GM19023 (cell line): ENCODE measurements around the gene MELTF.

Experiments
- ATAC-seq: cut with Tn5 transposase; IDR thresholded peaks from one replicate; pipeline ENCODE4 v1.9.1; 2021; ENCODE audit warnings: mild to moderate bottlenecking, moderate library complexity; ENCODE audit not compliant: unreplicated experiment

Gene MELTF

GRCh38 chr3:197027151-197027895, 2.3 kb downstream of the MELTF start:
- no peak for ATAC-seq

GRCh38 chr3:197026481-197026866, 3.1 kb downstream of the MELTF start:
- ATAC-seq: no peak

DNA sequence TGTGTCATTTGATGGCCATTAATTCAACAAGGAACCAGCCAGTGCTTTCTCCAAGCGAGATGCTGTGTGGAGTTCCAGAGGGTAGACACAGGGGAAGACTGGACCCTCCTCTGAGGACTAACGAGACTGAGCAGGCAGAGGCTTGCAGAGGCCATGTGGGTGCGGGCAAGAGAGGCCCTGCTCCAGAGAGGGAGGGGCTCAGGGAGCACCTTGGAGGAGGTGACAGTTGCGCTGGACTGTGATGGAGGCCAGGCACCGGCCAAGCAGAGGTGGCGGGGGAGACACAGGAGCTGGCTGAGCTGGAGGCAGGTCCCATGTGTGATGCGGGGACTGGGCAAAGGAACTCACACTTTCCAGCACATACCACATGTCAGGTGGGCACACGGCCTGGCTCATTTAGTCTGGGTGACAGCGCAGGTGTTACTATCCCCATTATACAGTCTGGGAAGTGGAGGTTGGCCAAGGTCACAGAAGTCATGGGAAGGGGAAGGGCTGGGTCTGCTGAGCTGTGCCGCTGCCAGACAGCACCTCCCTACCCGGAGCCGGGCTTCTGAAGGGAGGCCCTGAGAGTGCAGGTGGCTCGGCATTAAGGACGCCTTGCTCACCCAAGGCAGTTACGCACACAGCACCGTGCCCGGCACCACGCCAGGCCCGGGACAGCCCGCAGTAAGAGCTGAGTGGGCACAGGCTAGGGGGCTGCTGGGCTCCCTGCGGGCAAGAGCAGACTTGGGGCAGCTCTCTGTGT, 3.7 kb downstream of the MELTF start:
- ATAC-seq: no peak

DNA sequence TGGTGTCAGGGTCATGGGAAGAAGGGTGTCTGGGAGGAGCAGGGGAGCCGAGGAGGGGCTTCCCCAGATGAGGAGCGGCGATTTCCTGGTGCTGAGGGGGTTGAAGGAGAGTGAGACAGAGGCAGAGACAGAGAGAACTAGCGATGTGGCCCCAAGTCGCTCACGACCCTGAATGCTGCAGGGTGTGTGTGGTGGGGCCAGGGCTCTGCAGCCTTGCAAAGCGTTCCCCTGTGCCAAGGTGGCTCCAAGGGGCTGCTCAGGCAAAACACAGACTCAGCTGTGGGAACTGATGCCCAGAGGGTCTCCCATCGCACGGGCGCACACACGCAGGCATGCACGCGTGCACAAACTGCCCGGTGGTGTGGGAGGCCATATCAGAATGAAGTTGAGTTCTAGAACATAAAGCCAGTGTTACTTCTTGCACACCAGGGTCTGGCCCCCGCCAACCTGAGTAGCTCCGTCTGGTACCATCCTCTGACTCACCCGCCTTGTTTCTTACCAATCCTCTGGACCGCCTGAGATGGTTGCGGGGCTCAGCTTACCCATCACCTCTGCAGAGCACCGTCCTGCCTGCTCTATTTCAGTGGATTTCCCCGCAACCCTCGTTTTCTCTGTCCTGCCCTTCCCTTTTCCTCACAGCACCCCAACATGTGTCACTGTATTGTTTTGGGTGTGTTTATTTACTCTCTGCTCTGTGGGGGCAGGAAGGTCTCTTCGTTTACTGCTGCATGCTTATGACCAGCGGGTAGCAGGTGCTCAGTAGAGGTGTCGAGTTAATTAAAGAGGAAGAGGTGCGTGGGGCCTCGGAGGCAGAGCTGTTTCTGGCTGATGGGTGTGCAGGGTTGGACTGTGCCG, 4.5 kb downstream of the MELTF start:
- ATAC-seq: no peak

DNA sequence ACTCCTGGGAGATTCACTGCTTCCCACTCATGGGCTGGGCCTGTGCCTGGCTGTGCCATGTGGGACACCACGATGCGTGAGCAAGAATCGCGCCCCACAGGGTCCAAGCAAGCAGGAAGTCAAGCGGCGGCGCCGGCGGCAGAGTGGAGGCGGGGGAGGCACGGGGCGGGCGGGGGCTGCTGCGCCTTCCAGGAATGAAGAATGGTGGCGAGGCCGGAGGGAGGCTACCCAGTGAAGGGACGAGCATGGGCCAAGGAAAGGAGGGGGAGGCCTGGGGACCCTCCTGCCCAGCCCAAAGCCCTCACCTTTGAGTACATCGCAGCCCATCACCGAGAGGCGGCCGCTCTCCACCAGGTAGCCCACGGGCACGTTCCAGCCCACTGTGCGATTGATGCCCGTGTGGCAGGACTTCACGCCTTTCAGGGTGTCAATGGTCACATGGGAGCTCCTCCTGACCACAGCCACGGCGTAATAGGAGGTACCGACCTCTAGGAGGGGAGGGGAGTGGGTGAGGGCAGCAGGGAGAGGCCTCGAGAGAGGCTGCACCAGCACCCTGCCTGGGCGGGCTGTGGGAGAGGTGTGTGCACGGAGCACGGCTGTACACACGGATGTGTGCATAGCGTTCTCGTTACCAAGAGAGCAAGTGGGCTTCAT, 5.5 kb downstream of the MELTF start:
- ATAC-seq: no peak

- no peak for ATAC-seq
Observed at GRCh38 chr3:197023241-197023997, 6.2 kb downstream of the MELTF start.

GRCh38 chr3:197022405-197023231, 7.0 kb downstream of the MELTF start:
- no peak for ATAC-seq

DNA sequence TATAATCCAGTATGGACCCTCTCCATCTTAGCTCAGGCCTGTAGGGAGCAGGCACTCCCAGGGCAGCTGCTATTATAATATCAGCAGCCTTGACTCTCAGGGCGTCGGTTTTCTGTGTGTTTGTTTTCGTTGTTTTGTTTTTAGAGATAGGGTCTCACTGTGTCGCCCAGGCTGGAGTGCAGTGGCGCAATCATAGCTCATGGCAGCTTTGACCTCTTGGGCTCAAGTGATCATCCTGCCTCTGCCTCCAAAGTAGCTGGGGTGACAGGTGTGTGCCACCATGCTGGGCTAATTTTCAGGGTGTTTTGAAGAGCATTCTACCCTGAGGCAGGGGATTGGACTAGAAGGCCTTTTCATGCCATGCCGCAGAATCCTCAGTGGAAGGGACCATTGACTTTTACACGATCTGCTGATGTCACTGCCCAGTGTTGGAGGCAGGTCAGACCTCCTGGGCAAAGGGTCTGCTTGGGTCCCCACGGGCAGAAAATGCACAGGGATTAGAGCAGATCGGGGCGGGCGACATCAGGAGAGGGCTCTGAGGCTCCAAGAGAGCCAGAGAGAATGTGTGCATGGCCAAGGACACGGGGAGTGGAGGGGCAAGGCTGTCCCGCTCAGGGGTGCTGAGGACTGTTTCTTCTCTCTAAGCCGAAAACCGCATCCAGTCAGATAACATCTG, 7.8 kb downstream of the MELTF start:
- no peak for ATAC-seq

DNA sequence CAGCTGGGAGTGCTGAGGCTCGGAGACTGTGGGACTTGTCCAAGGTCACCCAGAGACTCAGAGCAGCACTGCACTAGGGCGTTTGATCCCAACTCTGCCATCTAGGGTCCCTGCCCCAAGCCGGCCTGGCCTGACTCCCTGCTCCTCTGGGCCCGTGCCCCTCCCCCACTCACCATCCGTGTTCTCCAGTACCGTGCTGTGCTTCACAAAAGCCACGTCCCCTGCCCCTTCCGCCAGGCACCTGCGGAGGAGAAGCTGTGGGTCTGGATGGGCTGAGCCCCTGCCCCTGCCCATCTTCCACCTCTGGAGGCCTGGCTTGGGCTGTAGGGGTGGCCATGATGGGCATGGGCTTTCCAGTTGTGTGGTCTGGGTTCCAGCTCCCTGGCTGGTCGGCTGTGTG, 8.4 kb downstream of the MELTF start:
- ATAC-seq: no peak

DNA sequence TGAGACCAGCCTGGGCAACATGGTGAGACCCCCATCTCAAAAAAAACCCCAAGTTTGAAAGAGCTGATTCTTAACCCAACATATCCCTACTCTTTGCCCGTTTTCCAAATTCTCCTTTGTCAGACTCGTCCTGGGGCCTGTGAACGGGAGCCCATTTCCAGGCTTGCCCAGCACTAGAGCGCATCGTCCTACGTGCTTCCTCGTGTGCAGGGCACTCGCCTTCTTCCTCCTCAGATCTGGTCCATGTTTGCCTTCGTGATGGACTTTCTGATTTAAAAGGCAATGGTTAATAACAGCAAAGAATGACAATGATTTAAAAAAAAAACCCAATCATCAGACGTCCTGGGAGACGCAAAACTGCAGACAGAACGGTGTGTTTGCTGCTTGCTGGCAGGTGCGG, 10.1 kb downstream of the MELTF start:
- ATAC-seq: no peak

DNA sequence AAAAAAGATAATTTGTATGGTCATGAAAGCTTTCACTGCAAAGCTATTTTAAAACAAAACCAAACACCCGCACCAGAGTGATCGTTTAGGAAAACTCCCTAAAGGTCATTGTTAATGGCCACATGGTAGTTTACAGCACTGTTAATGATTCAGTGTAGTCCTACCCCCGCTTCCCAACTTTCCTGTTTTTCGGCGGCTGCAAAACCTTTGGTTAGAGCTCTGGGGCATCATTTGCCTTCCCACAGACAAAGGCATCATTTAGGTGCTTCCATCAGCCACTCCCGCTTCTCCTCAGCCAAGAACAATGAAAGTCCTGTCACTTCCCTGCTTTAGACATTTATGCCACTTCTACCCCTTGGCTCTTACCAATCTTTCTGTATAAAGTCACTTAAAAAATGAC, 10.6 kb downstream of the MELTF start:
- no peak for ATAC-seq

DNA sequence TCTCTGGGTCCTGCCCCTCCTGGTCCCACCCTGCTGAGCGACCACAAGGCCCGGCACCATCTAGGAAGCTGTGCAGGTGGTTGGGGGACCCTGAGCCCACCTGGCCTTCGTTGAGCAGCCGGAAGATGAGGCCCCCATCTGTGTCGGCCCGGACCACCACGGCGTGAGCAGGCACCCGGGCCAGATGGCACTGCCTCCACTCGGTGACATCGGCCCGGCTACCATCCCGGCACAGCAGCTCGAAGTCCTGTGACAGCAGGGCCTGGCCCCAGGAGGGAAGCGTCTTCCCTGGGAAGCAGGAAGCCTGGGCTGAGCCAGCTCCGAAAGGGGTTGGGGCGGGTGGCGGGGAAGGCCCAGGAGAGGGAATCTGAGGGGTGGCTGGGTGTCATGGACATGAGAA, 12.6 kb downstream of the MELTF start:
- no peak for ATAC-seq

DNA sequence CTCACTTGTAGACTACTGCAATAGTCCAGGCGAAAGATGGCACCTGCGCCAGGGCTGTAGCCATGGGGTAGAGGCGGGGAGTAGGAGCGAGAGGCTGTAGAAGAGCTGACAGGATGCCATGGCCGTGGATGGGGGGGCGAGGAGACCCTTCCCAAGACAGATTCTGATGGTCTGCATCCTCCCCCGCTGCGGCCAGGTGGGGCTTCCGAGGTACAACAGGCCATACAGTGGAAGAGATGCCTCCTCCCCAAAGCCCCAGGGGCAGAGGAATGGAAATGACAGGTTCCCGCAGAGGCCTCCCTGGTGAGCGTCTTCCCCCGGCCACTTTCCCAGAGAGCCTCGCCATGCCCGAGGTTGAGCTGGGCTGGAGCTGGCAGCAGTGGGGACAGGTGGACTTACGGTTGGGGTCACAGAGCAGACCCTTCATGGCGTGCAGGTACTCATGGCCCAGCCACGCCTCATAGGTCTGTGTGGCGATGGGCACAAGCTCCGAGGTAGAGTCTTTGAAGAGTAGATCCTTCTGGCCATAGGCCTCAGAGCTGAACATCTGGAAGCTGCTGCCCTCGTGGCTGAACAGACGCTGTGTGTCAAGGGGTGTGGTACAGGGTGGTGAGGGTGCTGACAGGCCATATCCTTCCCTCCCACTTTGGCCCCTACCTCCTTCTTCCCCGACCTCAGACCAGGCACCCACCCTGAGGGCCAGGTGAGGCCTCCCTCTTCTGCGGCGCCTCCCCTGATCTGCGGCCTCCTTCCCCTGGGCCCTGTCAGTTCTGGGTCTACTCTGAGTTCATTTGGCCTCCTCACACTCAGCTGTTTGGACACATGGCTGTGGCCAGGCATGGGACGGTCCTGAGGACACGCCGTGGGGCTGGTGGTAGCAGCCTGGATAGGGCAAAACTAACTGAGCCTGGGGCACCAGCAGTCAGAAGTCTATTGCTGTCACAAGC, 13.6 kb downstream of the MELTF start:
- no peak for ATAC-seq

DNA sequence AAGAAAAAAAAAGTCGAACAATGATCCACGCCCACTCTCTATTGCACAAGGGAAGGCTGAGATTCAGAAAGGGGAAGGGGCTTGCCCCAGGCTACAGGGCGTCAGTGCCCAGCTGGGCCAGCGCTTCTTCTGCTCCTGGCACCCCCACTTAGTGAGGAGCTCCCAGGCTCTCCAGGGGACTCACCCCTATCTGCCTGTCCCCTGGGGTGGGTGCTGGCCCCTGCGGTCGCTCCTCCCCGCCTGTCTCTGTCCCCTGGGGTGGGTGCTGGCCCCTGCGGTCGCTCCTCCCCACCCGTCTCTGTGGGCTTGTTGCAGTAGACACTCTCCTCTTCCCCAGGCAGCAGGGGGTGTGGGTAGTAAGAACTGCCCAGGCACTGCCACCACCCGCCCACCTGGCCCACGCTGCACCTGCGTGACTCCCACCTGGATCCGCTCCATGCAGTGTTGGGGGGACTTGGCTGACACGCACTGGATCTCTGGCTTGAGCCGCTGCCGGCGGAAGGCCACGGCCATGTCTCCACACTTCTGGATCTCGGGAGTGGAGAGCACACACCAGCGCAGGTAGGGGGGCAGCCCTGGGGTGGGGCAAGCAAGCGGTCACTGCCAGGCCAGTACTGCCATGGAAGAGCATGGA, 14.6 kb downstream of the MELTF start:
- no peak for ATAC-seq

DNA sequence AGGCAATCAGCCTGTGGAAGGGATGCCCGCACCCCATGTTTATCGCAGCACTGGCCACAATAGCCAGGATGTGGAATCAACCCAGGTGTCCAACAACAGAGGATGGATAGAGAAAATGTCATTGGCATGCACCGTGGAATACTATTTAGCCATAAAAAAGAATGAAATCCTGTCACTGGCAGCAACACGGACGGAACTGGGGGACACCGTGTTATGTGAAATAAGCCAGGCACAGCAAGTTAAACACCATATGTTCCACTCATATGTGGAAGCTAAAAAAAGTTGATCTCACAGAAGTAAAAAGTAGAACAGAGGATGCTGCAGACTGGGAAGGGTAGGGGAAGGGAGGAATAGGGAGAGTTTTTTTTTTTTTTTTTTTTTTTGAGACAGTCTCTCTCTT, 15.6 kb downstream of the MELTF start:
- ATAC-seq: no peak

GRCh38 chr3:197012540-197012883, 17.1 kb downstream of the MELTF start:
- no peak for ATAC-seq

DNA sequence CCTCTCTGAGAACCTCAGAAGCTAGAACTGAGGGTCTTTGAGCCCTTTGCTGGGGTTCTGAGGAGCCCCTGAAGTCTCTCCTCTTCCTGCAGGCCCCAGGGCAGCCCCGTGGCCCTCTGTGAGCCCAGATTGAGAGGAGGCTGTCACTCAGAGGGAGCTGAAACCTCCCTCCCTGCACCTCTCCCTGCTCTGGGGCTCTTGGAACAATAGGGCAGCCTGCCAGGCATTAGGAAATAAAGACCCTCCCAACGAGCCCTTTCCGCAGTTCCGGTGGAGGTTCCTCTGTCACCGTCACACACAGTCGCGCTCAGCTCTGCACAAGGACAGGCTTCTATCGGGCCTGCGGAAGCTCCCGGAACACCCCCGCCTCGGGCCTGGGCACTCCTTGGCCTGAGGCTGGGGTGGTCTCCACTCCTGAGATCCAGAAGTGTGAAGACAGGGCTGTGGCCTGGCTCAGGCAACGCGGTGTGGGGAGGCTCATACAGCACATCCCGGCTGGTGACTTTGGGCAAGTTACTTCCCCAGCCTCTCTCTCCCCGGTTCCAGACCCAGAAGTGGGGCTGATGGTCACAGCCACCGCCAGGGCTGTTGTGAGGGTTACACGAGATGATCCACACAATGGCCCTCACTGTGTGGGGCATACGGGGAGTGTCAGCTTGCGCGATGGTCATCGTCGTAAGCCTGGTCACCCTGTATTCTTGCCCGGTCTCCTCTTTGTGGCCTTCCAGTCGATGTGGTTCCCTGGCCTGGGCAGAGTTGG, 17.7 kb downstream of the MELTF start:
- ATAC-seq: no peak
